ENCODE measurements around the gene ATXN10.

ATXN10 gene

DNA sequence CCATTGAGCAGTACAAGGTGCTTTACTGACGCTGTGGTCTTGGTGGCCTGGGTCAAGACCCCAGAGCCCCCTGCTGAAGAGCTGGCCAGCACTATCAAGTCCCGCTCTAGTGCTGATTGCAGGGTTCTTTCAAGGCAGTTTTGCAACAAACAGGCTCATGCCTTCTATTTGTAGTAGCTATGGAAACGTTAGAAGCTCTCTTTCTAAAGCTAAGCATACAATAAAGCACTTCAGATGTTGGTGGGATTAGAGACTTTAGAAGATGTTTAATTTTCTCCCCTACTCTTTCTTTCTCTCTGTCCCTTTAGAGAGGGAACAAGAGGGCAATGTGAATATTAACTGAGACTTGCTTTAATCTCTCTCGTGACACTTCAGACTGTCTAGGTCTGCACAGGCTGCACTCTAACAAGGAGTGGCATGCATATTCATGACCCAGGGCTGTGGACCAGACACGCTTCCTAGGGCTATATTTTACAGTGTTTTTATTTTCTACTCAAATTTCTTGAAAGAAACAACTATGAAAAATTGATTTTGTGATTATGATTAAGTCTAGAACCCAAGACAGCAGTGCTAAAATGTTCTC lies 166.8 kb downstream of the ATXN10 start:
- Histone ChIP-seq H3K9ac (ENCODE audit: low read depth, low read length) (no peak overlapping the region), H3K27me3 (ENCODE audit: insufficient read depth, low read length) (no peaks in the 10 kb centered on the region), H3K4me1 (ENCODE audit: insufficient read depth, low read length) (peaks cover 11% of the 10 kb centered on the region; the same call in 1 of the 2 replicates), H3K4me3 (ENCODE audit: low read length) (no peak overlapping the region), H3K36me3 (ENCODE audit: insufficient read depth, low read depth, low read length) (peaks cover 18% of the 10 kb centered on the region; the same call in 1 of the 2 replicates), H3K9me3 (ENCODE audit: insufficient read depth, low read depth, low read length) (no peaks in the 10 kb centered on the region), H3K27ac (ENCODE audit: low read length) (no peak overlapping the region)

DNA sequence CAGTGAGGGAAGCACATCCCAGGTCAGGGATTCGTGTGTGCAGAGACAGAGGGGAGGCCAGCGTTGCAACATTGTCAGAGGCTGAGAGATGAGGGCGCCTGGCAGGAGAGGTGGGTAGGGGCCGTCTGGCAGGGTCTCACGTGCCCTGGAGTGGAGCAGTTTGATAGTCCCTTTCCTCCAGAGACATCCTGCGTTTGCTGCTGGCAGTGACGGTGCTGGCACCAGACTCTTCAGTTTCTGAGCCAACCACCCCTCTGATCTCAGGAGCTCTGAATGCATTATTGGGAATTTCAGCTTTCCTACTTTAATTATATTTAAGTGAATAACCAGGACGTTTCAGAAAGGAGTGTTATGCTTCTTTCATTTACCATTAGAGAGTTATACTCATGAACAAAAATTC lies 168.8 kb downstream of the ATXN10 start:
- Histone ChIP-seq H3K36me3 (ENCODE audit: insufficient read depth, low read depth, low read length) (peaks cover 3% of the 10 kb centered on the region; the same call in 1 of the 2 replicates), H3K4me3 (ENCODE audit: low read length) (no peak overlapping the region), H3K27me3 (ENCODE audit: insufficient read depth, low read length) (no peaks in the 10 kb centered on the region), H3K9me3 (ENCODE audit: insufficient read depth, low read depth, low read length) (no peaks in the 10 kb centered on the region), H3K9ac (ENCODE audit: low read depth, low read length) (no peak overlapping the region), H3K27ac (ENCODE audit: low read length) (no peak overlapping the region), H3K4me1 (ENCODE audit: insufficient read depth, low read length) (peaks cover 31% of the 10 kb centered on the region)

DNA sequence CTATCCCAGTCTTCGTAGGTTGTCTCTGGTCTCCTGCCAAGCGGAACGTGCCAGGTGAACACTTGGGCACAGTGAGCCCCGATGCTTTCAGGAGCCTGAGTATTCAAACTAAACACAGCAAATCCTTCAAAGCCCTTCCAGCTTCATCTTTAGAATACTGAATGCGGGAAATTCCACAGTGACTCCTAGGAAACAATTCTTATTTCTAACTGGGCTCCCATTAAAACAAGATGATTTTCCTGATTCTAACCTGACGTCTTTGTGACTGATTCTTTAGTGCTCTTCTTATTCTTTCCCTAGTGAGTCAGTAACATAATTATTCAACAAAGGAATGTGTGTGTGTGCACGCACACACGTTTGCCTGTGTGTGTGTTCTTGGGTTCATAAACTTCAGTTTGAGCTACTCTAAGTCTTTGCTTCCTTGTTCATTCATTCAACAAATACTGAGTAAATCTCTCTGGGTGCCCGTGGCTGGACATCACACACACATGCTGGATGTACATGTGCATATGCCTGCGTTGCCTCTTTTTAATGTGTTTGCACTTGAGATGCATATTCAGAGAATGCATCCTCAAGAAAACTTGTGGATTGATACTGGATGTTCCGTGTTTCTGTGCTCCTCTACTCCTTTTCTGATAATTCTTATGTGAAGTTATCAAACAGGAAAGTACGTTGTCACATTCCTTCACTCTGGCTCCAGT lies 170.8 kb downstream of the ATXN10 start:
- H3K4me1 ChIP-seq (ENCODE audit: insufficient read depth, low read length): peaks cover 40% of the 10 kb centered on the region

DNA sequence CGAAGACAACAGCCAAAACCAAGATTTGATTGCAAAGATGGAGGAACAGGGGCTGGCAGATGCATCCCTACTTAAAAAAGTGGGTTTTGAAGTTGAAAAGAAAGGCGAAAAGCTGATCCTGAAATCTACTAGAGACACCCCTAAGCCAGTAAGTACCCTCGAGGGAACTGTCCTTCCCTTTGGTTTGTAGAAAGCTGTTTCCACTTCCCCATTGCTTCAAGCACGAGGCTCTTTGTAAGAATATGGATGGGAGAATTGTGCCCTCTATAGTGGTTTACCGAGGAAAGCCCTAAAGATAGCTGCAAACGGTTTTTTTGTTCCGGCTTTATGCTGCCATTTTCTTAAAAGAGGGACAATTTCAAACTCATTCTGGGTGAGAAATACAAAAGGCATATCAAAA lies 171.4 kb downstream of the ATXN10 start:
- peaks cover 40% of the 10 kb centered on the region for H3K4me1 ChIP-seq (ENCODE audit: insufficient read depth, low read length)
- no peaks in the 10 kb centered on the region for H3K9me3 ChIP-seq (ENCODE audit: insufficient read depth, low read depth, low read length)
- H3K27ac ChIP-seq (ENCODE audit: low read length): no peak overlapping the region
- H3K4me3 ChIP-seq (ENCODE audit: low read length): peak overlapping the region; percentile 65; the same call in 1 of the 2 replicates
- peaks cover 6% of the 10 kb centered on the region; the same call in 1 of the 2 replicates for H3K36me3 ChIP-seq (ENCODE audit: insufficient read depth, low read depth, low read length)
- peak overlapping the region; percentile 38; the same call in 1 of the 2 replicates for H3K9ac ChIP-seq (ENCODE audit: low read depth, low read length)
- H3K27me3 ChIP-seq (ENCODE audit: insufficient read depth, low read length): no peaks in the 10 kb centered on the region

More for the DNA sequence above, 170.8 kb downstream of the ATXN10 start:
- H3K9ac ChIP-seq (ENCODE audit: low read depth, low read length): peak overlapping the region; percentile 38; the same call in 1 of the 2 replicates
- H3K9me3 ChIP-seq (ENCODE audit: insufficient read depth, low read depth, low read length): no peaks in the 10 kb centered on the region
- H3K27ac ChIP-seq (ENCODE audit: low read length): peak overlapping the region; percentile 45
- H3K27me3 ChIP-seq (ENCODE audit: insufficient read depth, low read length): no peaks in the 10 kb centered on the region
- H3K36me3 ChIP-seq (ENCODE audit: insufficient read depth, low read depth, low read length): peaks cover 3% of the 10 kb centered on the region; the same call in 1 of the 2 replicates
- peak overlapping the region; percentile 19; the same call in 1 of the 2 replicates for H3K4me3 ChIP-seq (ENCODE audit: low read length)

DNA sequence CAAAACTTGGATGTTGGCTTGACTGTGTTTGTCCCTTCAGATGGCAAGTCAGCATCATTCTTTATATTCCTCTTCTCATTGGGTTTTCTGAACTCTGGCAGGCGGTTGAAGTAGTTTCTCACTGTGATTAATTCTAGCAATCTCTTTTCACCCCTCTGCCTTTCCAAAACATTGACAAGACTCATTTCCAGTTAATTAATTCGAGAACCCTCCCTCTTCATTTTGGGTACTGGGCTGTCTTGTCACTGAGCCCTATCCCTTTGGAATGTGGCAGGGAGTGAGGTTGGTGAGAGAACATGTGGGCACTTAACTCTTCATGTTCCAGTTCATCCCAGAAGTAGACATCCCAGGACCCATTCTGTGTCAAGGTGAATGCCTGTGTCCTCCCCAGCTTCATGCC lies 172.4 kb downstream of the ATXN10 start:
- Histone ChIP-seq H3K27ac (ENCODE audit: low read length) (no peak overlapping the region), H3K27me3 (ENCODE audit: insufficient read depth, low read length) (no peaks in the 10 kb centered on the region), H3K9ac (ENCODE audit: low read depth, low read length) (peak overlapping the region; percentile 32; the same call in 1 of the 2 replicates), H3K36me3 (ENCODE audit: insufficient read depth, low read depth, low read length) (peaks cover 6% of the 10 kb centered on the region; the same call in 1 of the 2 replicates), H3K4me1 (ENCODE audit: insufficient read depth, low read length) (peaks cover 40% of the 10 kb centered on the region), H3K9me3 (ENCODE audit: insufficient read depth, low read depth, low read length) (no peaks in the 10 kb centered on the region), H3K4me3 (ENCODE audit: low read length) (peak overlapping the region; percentile 65; the same call in 1 of the 2 replicates)

DNA sequence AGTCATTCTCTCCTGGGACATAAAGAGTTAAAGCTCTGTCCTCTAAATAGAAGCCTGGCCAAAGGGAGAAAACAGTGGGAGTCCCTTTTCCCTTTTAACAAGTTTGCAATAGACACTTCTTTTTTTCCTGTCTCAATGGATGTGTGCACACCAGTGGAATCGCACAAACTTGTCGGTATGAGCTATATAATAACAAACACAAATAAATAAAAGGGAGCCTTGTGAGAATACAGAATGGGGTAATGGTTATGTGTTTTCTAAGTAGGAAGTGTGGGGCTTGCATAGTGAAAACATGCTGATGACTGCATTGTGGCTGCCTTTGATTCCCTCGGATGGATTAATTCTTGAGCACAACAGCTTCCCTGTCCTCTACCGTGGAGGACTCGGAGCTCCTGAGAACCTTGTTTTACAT lies 173.4 kb downstream of the ATXN10 start:
- H3K9me3 ChIP-seq (ENCODE audit: insufficient read depth, low read depth, low read length): no peaks in the 10 kb centered on the region
- peak overlapping the region; percentile 65 for H3K4me3 ChIP-seq (ENCODE audit: low read length)
- H3K9ac ChIP-seq (ENCODE audit: low read depth, low read length): peak overlapping the region; percentile 32; the same call in 1 of the 2 replicates
- H3K4me1 ChIP-seq (ENCODE audit: insufficient read depth, low read length): peaks cover 40% of the 10 kb centered on the region
- H3K27ac ChIP-seq (ENCODE audit: low read length): peak overlapping the region; percentile 27
- H3K27me3 ChIP-seq (ENCODE audit: insufficient read depth, low read length): no peaks in the 10 kb centered on the region
- peaks cover 6% of the 10 kb centered on the region; the same call in 1 of the 2 replicates for H3K36me3 ChIP-seq (ENCODE audit: insufficient read depth, low read depth, low read length)

DNA sequence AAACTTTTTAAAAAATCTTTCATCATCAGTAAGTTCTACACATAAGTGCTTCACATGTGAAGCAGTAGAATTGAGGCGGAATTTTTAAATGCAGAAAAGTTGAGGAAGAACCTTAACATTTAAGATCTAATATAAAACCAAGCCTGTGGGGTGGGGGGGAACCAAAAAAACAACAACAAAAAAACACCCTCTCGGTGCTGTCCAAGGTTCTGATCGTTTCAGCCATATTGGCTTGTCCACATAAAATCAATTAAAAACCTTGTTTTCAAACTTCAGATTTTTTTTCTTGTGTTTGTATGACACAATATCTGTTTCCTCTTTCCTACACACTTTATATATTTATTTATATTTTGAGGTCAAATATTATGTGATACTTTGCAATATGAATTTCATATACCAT lies 175.3 kb downstream of the ATXN10 start:
- Histone ChIP-seq H3K36me3 (ENCODE audit: insufficient read depth, low read depth, low read length) (peaks cover 15% of the 10 kb centered on the region; the same call in 1 of the 2 replicates), H3K4me1 (ENCODE audit: insufficient read depth, low read length) (peaks cover 40% of the 10 kb centered on the region), H3K4me3 (ENCODE audit: low read length) (no peak overlapping the region), H3K9ac (ENCODE audit: low read depth, low read length) (no peak overlapping the region), H3K9me3 (ENCODE audit: insufficient read depth, low read depth, low read length) (peaks cover under 1% of the 10 kb centered on the region; the same call in 1 of the 2 replicates), H3K27ac (ENCODE audit: low read length) (no peak overlapping the region), H3K27me3 (ENCODE audit: insufficient read depth, low read length) (no peaks in the 10 kb centered on the region)

DNA sequence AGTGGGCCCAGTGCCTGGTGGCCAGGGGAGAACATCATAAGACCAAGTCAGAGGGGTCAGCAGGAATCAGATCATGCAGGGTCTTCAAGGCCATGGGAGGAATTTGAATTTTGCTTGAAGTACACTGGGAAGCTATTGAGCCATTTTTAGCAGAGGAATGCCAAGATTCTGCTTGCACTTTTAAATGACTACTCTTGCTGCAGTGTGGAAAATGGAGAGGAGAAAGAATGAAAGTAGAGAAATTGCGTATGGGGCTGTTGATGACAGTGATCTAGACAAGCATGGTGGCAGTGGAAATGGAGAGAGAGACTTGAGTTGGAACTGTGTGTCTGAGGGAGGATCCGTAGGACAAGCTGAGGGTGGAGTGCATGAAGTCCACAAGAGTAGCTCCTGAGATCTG lies 177.3 kb downstream of the ATXN10 start:
- H3K4me3 ChIP-seq (ENCODE audit: low read length): no peak overlapping the region

DNA sequence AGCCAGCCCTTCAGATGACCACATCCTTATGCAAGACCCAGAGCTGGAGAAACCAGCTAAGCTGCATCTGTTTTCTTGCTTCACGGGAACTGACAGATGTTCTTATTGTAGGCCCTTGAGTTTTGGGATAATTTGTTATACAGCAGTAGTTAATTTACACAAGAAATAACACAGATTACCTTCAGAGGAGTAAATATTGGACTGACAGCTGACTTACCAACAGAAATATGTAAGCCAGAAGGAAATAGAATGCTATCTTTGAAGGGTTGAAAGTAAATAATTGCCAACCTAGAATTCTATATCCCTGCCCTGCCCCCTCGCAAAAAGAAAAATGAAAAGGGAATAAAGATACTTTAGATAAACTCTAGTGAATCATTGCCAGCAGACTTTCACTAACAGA lies 181.2 kb downstream of the ATXN10 start:
- Histone ChIP-seq H3K27me3 (ENCODE audit: insufficient read depth, low read length) (no peaks in the 10 kb centered on the region), H3K9me3 (ENCODE audit: insufficient read depth, low read depth, low read length) (peaks cover 15% of the 10 kb centered on the region), H3K27ac (ENCODE audit: low read length) (no peak overlapping the region), H3K9ac (ENCODE audit: low read depth, low read length) (no peak overlapping the region), H3K4me3 (ENCODE audit: low read length) (no peak overlapping the region), H3K4me1 (ENCODE audit: insufficient read depth, low read length) (no peaks in the 10 kb centered on the region), H3K36me3 (ENCODE audit: insufficient read depth, low read depth, low read length) (peaks cover 35% of the 10 kb centered on the region)

More for the DNA sequence above, 177.3 kb downstream of the ATXN10 start:
- Histone ChIP-seq H3K36me3 (ENCODE audit: insufficient read depth, low read depth, low read length) (peaks cover 28% of the 10 kb centered on the region), H3K27me3 (ENCODE audit: insufficient read depth, low read length) (no peaks in the 10 kb centered on the region), H3K9ac (ENCODE audit: low read depth, low read length) (no peak overlapping the region), H3K4me1 (ENCODE audit: insufficient read depth, low read length) (peaks cover 24% of the 10 kb centered on the region), H3K27ac (ENCODE audit: low read length) (no peak overlapping the region), H3K9me3 (ENCODE audit: insufficient read depth, low read depth, low read length) (peaks cover 15% of the 10 kb centered on the region)

DNA sequence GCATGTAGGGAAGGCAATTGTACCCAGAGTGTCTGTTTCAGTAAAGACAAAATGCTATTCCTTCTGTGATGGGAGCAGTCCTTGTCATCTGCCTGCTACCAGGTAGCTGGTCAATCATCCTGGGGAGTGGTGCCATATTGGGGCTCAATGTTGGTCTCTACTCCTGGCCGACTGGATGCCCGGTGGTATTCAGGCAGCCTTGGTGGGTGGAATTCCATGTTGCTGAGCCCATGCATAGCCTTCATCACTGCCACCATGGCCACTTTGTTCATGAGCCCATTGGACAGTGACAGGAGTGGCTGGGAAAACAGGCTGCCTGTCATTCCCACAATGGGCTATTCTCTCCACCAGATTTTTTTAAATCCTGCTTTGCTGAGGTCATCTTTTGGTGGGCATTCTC lies 184.3 kb downstream of the ATXN10 start:
- Histone ChIP-seq H3K27ac (ENCODE audit: low read length) (no peak overlapping the region), H3K4me1 (ENCODE audit: insufficient read depth, low read length) (no peaks in the 10 kb centered on the region), H3K36me3 (ENCODE audit: insufficient read depth, low read depth, low read length) (peaks cover 30% of the 10 kb centered on the region), H3K27me3 (ENCODE audit: insufficient read depth, low read length) (no peaks in the 10 kb centered on the region), H3K4me3 (ENCODE audit: low read length) (no peak overlapping the region), H3K9ac (ENCODE audit: low read depth, low read length) (no peak overlapping the region), H3K9me3 (ENCODE audit: insufficient read depth, low read depth, low read length) (peaks cover 15% of the 10 kb centered on the region)

DNA sequence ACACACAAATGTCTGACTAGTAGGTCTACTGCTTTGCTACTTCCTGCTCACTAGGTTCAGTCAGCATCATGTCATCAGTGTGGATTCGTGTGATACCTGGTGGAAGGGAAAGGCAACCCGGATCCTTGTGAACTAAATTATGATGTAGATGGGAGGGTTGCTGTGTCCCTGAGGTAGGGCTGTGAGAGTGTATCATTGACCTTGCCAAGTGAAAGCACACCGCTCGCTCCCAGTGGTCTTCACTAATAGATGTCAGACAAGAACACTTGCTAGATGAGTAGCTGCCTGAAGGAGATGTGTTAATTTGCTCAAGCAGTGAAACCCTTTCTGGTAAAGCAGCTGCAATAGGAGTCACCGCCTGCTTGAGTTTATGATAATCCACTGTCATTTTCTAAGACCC lies 185.9 kb downstream of the ATXN10 start:
- Histone ChIP-seq H3K4me3 (ENCODE audit: low read length) (no peak overlapping the region), H3K9me3 (ENCODE audit: insufficient read depth, low read depth, low read length) (peaks cover 9% of the 10 kb centered on the region), H3K36me3 (ENCODE audit: insufficient read depth, low read depth, low read length) (peaks cover 17% of the 10 kb centered on the region), H3K9ac (ENCODE audit: low read depth, low read length) (no peak overlapping the region), H3K4me1 (ENCODE audit: insufficient read depth, low read length) (no peaks in the 10 kb centered on the region), H3K27ac (ENCODE audit: low read length) (no peak overlapping the region), H3K27me3 (ENCODE audit: insufficient read depth, low read length) (no peaks in the 10 kb centered on the region; the same call in 1 of the 2 replicates)
